K562 (cell line): ENCODE data around the gene RFESD. TPM values are rescaled to one million over a fixed set of nuclear protein-coding genes. Genes with fewer than 3 reads are reported as not detected.

Experiments used
- ATAC-seq: fragments of 200-7000 bp; cut with Tn5 transposase; 3 replicates; pipeline ENCODE4 v1.9.1; 2020; ENCODE audit warnings: moderate library complexity
- BruUV-seq: library from RNA; stranded (reverse); fragments of 400-500 nt; replicated peaks from 2 replicates; lab custom pipeline; 2021; lab: Mats Ljungman, UMichigan
- CTCF ChIA-PET: fragments of 300-600 bp; formaldehyde crosslinking; extraction: SDS; loops from one replicate; lab custom pipeline; 2021; ENCODE audit warnings: low intra/inter-chr PET ratio; lab: Yijun Ruan, JAX
- POLR2A ChIA-PET: fragments of 300-600, 350-650 bp; sonication (Branson Sonifier 250); formaldehyde crosslinking; extraction: SDS; loops from one replicate; lab custom pipeline; 2021; ENCODE audit warnings: antibody characterized with exemption, inconsistent platforms; lab: Yijun Ruan, JAX
- DNase-seq, 4 experiments: peaks; one replicate each; pipeline versions ENCODE4 v3.0.0 to v3.0.0-alpha.2; 2011 to 2018; ENCODE audit warnings: low spot score in 3 of 4, mixed read lengths in 3 of 4; ENCODE audit errors: extremely low read depth in 1 of 4
- FAIRE-seq: peaks from 2 replicates; lab custom pipeline; 2011; peaks lifted over from hg19 to GRCh38; lab: Jason Lieb, UNC
- H2AFZ ChIP-seq: 2 replicates; pipeline ENCODE4 v1.6.0; 2011; ENCODE audit warnings: low read depth, low read length, control low read depth, inconsistent platforms
- H3K27ac ChIP-seq: fragments of 200-600 bp; 3 replicates; pipeline ENCODE4 v1.8.0; 2011; ENCODE audit warnings: low read depth, mild to moderate bottlenecking, control low read depth, inconsistent platforms, low read length, moderate library complexity, mixed read lengths; ENCODE audit errors: extremely low read depth
- H3K27me3 ChIP-seq, 2 experiments: fragments of 300-600 bp in 1 of 2; 2 replicates in 1 of 2; 3 replicates in 1 of 2; pipeline versions ENCODE4 v1.6.0 to v1.8.0; 2011; ENCODE audit warnings: inconsistent platforms in 2 of 2, low read length in 2 of 2, mild to moderate bottlenecking in 1 of 2, mixed read lengths in 1 of 2, moderate library complexity in 1 of 2; ENCODE audit not compliant: control insufficient read depth in 2 of 2, insufficient read depth in 2 of 2
- H3K36me3 ChIP-seq: fragments of 300-600 bp; 3 replicates; pipeline ENCODE4 v1.8.0; 2011; ENCODE audit warnings: mild to moderate bottlenecking, low read length, inconsistent platforms; ENCODE audit not compliant: control insufficient read depth, insufficient read depth
- H3K4me1 ChIP-seq, 2 experiments: fragments of 200-600 bp in 1 of 2; replicated peaks in 1 of 2; 2 replicates in 1 of 2; 3 replicates in 1 of 2; pipeline versions ENCODE4 v1.5.1 to v1.8.0; 2011; ENCODE audit warnings: inconsistent platforms in 2 of 2, low read length in 2 of 2, mild to moderate bottlenecking in 1 of 2, mixed read lengths in 1 of 2, moderate library complexity in 1 of 2; ENCODE audit not compliant: control insufficient read depth in 2 of 2, insufficient read depth in 2 of 2
- H3K4me2 ChIP-seq: 2 replicates; pipeline ENCODE4 v1.6.1; 2011; ENCODE audit warnings: low read length, control low read depth, inconsistent platforms, mixed read lengths; ENCODE audit not compliant: insufficient read depth
- H3K4me3 ChIP-seq: fragments of 200-600 bp; sonication (generic), shearing (Covaris generic); 2 replicates; pipeline ENCODE4 v1.5.1; 2016; ENCODE audit warnings: control low read depth, inconsistent platforms
- H3K79me2 ChIP-seq: fragments of 200-600 bp; 3 replicates; pipeline ENCODE4 v1.8.0; 2011; ENCODE audit warnings: low read length, inconsistent platforms; ENCODE audit not compliant: control insufficient read depth, insufficient read depth
- H3K9ac ChIP-seq, 2 experiments: 2 replicates each; pipeline versions ENCODE4 v1.6.0 to v1.6.1; 2011; ENCODE audit warnings: low read depth in 2 of 2, low read length in 2 of 2, control low read depth in 1 of 2, inconsistent platforms in 1 of 2, mild to moderate bottlenecking in 1 of 2, mixed read lengths in 1 of 2; ENCODE audit not compliant: insufficient read depth in 1 of 2
- H3K9me1 ChIP-seq: one replicate; pipeline ENCODE4 v1.6.0; 2011; ENCODE audit warnings: inconsistent platforms, mild to moderate bottlenecking, low read length, moderate library complexity; ENCODE audit not compliant: control insufficient read depth, insufficient read depth
- H3K9me3 ChIP-seq: replicated peaks from 2 replicates; pipeline ENCODE4 v1.5.1; 2011; ENCODE audit warnings: low read depth, low read length, inconsistent platforms; ENCODE audit not compliant: control insufficient read depth, insufficient read depth
- H4K20me1 ChIP-seq: replicated peaks from 2 replicates; pipeline ENCODE4 v1.6.1; 2011; ENCODE audit warnings: low read length, inconsistent platforms, mixed read lengths; ENCODE audit not compliant: control insufficient read depth, insufficient read depth
- ADNP ChIP-seq: fragments of 200-800 bp; sonication (Bioruptor generic); IDR thresholded peaks from 2 replicates; pipeline ENCODE4 v1.6.1; 2016; ENCODE audit warnings: missing genetic modification characterization, missing compliant biosample characterization
- ATF7 ChIP-seq: fragments of 450-650 bp; IDR thresholded peaks from 2 replicates; pipeline ENCODE4 v1.7.1; 2014; ENCODE audit warnings: mild to moderate bottlenecking, moderate library complexity
- BCOR ChIP-seq: fragments of 450-650 bp; IDR thresholded peaks from 2 replicates; pipeline ENCODE4 v1.6.1; 2016
- DNMT1 ChIP-seq: fragments of 450-650 bp; IDR thresholded peaks from 2 replicates; pipeline ENCODE4 v1.6.1; 2016; ENCODE audit warnings: antibody characterized with exemption, mild to moderate bottlenecking
- GABPA ChIP-seq: fragments of 200-800 bp; sonication (Bioruptor generic); conservative IDR thresholded peaks from 2 replicates; pipeline ENCODE4 v1.6.1; 2016; ENCODE audit warnings: low read depth, missing genetic modification characterization, missing compliant biosample characterization
- KDM1A ChIP-seq, 2 experiments: fragments of 450-650 bp; IDR thresholded peaks; 2 replicates each; pipeline ENCODE4 v1.6.1; 2016; ENCODE audit warnings: mild to moderate bottlenecking in 2 of 2
- POLR2AphosphoS2 ChIP-seq: IDR thresholded peaks from 2 replicates; pipeline ENCODE4 v1.6.1; 2012; ENCODE audit warnings: low read length, improper control_type of control experiment
- RBM25 ChIP-seq: fragments of 200-400 bp; formaldehyde crosslinking; IDR thresholded peaks from 2 replicates; pipeline ENCODE4 v1.6.1; 2018; ENCODE audit warnings: low read length, low read depth, moderate library complexity; ENCODE audit not compliant: severe bottlenecking
- SMC3 ChIP-seq: conservative IDR thresholded peaks from 2 replicates; pipeline ENCODE4 v1.6.1; 2011; ENCODE audit warnings: low read depth, low read length, improper control_type of control experiment; ENCODE audit not compliant: insufficient read depth
- SP1 ChIP-seq: sonication (generic); formaldehyde crosslinking; IDR thresholded peaks from 2 replicates; pipeline ENCODE4 v1.8.1; 2022; ENCODE audit warnings: mild to moderate bottlenecking, missing genetic modification reagents
- TOE1 ChIP-seq, 2 experiments: fragments of 450-650 bp in 1 of 2; sonication (generic) in 1 of 2; formaldehyde crosslinking in 1 of 2; IDR thresholded peaks; 2 replicates each; pipeline versions ENCODE4 v1.7.1 to v1.8.0; 2016 to 2022; ENCODE audit warnings: borderline replicate concordance in 2 of 2, mild to moderate bottlenecking in 2 of 2, antibody characterized with exemption in 1 of 2, inconsistent platforms in 1 of 2, low read depth in 1 of 2, missing genetic modification reagents in 1 of 2, moderate library complexity in 1 of 2
- ZBED1 ChIP-seq: IDR thresholded peaks from 2 replicates; pipeline ENCODE4 v1.6.1; 2014
- ZNF146 ChIP-seq: IDR thresholded peaks from one replicate; pipeline ENCODE4 v1.6.1; 2018; ENCODE audit warnings: missing compliant biosample characterization; ENCODE audit not compliant: unreplicated experiment
- ZNF239 ChIP-seq: fragments of 250-450 bp; sonication (Bioruptor Pico); IDR thresholded peaks from 2 replicates; pipeline ENCODE4 v1.4.0; 2020; ENCODE audit warnings: mild to moderate bottlenecking
- WGBS: fragments of 100-300 bp; shearing (Covaris generic); methylation state at CpG from one replicate; pipeline ENCODE4 v1.1.6; 2016; ENCODE audit warnings: low coverage, mixed read lengths; ENCODE audit not compliant: insufficient coverage; ENCODE audit errors: missing lambda C conversion rate; 5-methylcytosine and 5-hydroxymethylcytosine counted together
- in situ Hi-C: fragments of 300-500 bp; cut with MboI; formaldehyde crosslinking; loops from 4 replicates; pipeline ENCODE4 v1.15.0; 2018; ENCODE audit warnings: inconsistent platforms, mixed read lengths
- intact Hi-C: fragments of 100-400 bp; cut with micrococcal nuclease; formaldehyde crosslinking; loops from 2 replicates; pipeline ENCODE4 v1.14.2; 2022
- polyA plus RNA-seq, 8 experiments: library from polyadenylated mRNA; depleted of rRNA in 4 of 8; stranded (reverse) in 5 of 8; unstranded in 3 of 8; fragments of >200 nt; fragmentation: Nextera tagmentation in 2 of 8; fragmentation: Illumina TruSeq in 1 of 8; extraction: Ambion mirVana in 2 of 8; extraction: Trizol in 1 of 8; gene quantifications; 2 replicates each; pipeline versions ENCODE4 v1.2.1 to v1.2.3, GENCODE V29; 2011 to 2014; ENCODE audit warnings: inconsistent platforms in 1 of 8, missing spikeins in 1 of 8
- total RNA-seq, 7 experiments: library from RNA; depleted of rRNA in 6 of 7; stranded (reverse); fragments of >200 nt in 6 of 7; fragmentation: Illumina TruSeq in 2 of 7; extraction: Trizol in 2 of 7; gene quantifications; 2 replicates each; pipeline versions ENCODE4 v1.2.1 to v1.2.3, GENCODE V29; 2011 to 2021; ENCODE audit warnings: low replicate concordance in 1 of 7
- TF ChIP-seq, protein P1 (sequence below): sonication (generic); formaldehyde crosslinking; IDR thresholded peaks from 2 replicates; pipeline ENCODE4 v1.8.0; 2022; ENCODE audit warnings: mild to moderate bottlenecking, missing genetic modification reagents
- TF ChIP-seq, protein P2 (sequence below): fragments of 250-450 bp; sonication (Bioruptor Pico); IDR thresholded peaks from 2 replicates; pipeline ENCODE4 v1.4.0; 2020; ENCODE audit warnings: mild to moderate bottlenecking, moderate library complexity, borderline replicate concordance

Gene RFESD
- total and polyA plus RNA-seq, 9 of the 15 experiments (the other 6 are each of a cell fraction or from before 2014, with no cell fraction given): 62.3 to 600 (median 140) TPM

DNA sequence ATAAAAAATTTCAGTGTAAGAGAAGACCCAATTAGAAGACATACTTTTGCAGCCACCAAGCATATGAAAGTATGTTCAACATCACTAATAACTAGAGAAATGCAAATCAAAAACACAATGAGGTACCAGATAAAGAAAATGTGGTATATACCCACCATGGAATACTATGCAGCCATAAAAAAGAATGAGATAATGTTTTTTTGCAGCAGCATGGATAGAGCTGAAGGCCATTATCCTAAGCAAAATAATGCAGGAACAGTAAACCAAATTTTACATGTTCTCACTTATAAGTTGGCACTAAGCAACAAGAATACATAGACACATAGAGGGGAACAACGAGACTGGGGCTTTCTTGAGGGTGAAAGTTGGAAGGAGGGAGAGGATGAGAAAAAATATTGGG is 43.1 kb downstream of the RFESD start:
- Histone ChIP-seq H3K9me1 (no peaks in the 10 kb centered on the region), H3K27ac (no peak overlapping the region), H3K79me2 (no peaks in the 10 kb centered on the region), H3K27me3 (no peaks in the 10 kb centered on the region), H3K4me1 (no peaks in the 10 kb centered on the region), H3K4me3 (no peak overlapping the region), H3K4me2 (no peak overlapping the region), H3K9me3 (no peaks in the 10 kb centered on the region), H4K20me1 (no peaks in the 10 kb centered on the region), H3K9ac (no peak overlapping the region), H3K36me3 (no peaks in the 10 kb centered on the region), H2AFZ (no peak overlapping the region)
- no TSS peak for BruUV-seq
- ChIA-PET CTCF (no interaction called here), POLR2A (no interaction called here)
- ATAC-seq (no peak), DNase-seq (no peak), FAIRE-seq (no peak)
- intact Hi-C loops: no loop called here
- in situ Hi-C loops: no loop called here
- WGBS: 100% methylated on average over 1 of the region's 1 CpG
- TF ChIP-seq, protein P1, sequence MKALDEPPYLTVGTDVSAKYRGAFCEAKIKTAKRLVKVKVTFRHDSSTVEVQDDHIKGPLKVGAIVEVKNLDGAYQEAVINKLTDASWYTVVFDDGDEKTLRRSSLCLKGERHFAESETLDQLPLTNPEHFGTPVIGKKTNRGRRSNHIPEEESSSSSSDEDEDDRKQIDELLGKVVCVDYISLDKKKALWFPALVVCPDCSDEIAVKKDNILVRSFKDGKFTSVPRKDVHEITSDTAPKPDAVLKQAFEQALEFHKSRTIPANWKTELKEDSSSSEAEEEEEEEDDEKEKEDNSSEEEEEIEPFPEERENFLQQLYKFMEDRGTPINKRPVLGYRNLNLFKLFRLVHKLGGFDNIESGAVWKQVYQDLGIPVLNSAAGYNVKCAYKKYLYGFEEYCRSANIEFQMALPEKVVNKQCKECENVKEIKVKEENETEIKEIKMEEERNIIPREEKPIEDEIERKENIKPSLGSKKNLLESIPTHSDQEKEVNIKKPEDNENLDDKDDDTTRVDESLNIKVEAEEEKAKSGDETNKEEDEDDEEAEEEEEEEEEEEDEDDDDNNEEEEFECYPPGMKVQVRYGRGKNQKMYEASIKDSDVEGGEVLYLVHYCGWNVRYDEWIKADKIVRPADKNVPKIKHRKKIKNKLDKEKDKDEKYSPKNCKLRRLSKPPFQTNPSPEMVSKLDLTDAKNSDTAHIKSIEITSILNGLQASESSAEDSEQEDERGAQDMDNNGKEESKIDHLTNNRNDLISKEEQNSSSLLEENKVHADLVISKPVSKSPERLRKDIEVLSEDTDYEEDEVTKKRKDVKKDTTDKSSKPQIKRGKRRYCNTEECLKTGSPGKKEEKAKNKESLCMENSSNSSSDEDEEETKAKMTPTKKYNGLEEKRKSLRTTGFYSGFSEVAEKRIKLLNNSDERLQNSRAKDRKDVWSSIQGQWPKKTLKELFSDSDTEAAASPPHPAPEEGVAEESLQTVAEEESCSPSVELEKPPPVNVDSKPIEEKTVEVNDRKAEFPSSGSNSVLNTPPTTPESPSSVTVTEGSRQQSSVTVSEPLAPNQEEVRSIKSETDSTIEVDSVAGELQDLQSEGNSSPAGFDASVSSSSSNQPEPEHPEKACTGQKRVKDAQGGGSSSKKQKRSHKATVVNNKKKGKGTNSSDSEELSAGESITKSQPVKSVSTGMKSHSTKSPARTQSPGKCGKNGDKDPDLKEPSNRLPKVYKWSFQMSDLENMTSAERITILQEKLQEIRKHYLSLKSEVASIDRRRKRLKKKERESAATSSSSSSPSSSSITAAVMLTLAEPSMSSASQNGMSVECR: no peak
- TF ChIP-seq SMC3 (no peak), KDM1A (IDR thresholded peaks at IDR 0.05) (0 out of 4 replicates have a peak, but pooled peaks of 1 of the 2 experiments have one; percentile 15), DNMT1 (no peak), ZBED1 (no peak), GABPA (tag) (no peak), TOE1 (IDR thresholded peaks at IDR 0.05; ENCODE audit: borderline replicate concordance) (no peak), TOE1 (CRISPR knock-in tag; IDR thresholded peaks at IDR 0.05; ENCODE audit: borderline replicate concordance, low read depth) (no peak), ZNF146 (CRISPR knock-in tag) (peak; percentile 97), POLR2AphosphoS2 (no peak), ZNF239 (CRISPR knock-in tag) (no peak), ATF7 (no peak), RBM25 (peak; percentile 24), BCOR (peak; percentile 81), ADNP (peak; percentile 63; the same call in 1 of the 2 replicates), SP1 (CRISPR knock-in tag) (no peak)
- TF ChIP-seq, protein P2, sequence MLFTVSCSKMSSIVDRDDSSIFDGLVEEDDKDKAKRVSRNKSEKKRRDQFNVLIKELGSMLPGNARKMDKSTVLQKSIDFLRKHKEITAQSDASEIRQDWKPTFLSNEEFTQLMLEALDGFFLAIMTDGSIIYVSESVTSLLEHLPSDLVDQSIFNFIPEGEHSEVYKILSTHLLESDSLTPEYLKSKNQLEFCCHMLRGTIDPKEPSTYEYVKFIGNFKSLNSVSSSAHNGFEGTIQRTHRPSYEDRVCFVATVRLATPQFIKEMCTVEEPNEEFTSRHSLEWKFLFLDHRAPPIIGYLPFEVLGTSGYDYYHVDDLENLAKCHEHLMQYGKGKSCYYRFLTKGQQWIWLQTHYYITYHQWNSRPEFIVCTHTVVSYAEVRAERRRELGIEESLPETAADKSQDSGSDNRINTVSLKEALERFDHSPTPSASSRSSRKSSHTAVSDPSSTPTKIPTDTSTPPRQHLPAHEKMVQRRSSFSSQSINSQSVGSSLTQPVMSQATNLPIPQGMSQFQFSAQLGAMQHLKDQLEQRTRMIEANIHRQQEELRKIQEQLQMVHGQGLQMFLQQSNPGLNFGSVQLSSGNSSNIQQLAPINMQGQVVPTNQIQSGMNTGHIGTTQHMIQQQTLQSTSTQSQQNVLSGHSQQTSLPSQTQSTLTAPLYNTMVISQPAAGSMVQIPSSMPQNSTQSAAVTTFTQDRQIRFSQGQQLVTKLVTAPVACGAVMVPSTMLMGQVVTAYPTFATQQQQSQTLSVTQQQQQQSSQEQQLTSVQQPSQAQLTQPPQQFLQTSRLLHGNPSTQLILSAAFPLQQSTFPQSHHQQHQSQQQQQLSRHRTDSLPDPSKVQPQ (CRISPR knock-in tag): no peak
